ENCODE results near the gene SETD3.

Gene SETD3

DNA sequence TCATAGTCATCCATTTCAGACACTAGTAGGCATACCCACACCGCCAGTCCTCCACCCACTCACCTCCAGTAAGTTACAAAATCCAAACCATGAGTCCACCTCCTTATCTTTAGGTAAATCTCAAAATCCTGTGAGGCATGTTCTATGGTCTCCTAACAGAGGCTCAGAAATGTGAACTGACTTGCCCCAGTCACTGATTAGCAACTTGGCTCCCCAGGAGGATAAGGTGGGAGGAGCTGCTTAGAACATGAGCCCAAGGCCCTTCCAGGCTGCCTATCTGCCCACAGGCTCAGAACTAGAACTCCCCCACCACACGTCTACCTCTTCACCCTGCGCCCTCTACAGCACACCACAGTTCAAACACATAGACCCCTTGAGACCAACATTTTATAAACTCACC, 19.9 kb downstream of the SETD3 start:
- TF ChIP-seq, protein P1, sequence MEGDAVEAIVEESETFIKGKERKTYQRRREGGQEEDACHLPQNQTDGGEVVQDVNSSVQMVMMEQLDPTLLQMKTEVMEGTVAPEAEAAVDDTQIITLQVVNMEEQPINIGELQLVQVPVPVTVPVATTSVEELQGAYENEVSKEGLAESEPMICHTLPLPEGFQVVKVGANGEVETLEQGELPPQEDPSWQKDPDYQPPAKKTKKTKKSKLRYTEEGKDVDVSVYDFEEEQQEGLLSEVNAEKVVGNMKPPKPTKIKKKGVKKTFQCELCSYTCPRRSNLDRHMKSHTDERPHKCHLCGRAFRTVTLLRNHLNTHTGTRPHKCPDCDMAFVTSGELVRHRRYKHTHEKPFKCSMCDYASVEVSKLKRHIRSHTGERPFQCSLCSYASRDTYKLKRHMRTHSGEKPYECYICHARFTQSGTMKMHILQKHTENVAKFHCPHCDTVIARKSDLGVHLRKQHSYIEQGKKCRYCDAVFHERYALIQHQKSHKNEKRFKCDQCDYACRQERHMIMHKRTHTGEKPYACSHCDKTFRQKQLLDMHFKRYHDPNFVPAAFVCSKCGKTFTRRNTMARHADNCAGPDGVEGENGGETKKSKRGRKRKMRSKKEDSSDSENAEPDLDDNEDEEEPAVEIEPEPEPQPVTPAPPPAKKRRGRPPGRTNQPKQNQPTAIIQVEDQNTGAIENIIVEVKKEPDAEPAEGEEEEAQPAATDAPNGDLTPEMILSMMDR (IDR thresholded peaks at IDR 0.05; ENCODE audit: insufficient read depth, low read depth, low read length, missing control alignments) = no peak
- H3K4me3 ChIP-seq (ENCODE audit: low read length) = no peak overlapping the region
- DNase-seq (ENCODE audit: low read depth) = peak; percentile 73

DNA sequence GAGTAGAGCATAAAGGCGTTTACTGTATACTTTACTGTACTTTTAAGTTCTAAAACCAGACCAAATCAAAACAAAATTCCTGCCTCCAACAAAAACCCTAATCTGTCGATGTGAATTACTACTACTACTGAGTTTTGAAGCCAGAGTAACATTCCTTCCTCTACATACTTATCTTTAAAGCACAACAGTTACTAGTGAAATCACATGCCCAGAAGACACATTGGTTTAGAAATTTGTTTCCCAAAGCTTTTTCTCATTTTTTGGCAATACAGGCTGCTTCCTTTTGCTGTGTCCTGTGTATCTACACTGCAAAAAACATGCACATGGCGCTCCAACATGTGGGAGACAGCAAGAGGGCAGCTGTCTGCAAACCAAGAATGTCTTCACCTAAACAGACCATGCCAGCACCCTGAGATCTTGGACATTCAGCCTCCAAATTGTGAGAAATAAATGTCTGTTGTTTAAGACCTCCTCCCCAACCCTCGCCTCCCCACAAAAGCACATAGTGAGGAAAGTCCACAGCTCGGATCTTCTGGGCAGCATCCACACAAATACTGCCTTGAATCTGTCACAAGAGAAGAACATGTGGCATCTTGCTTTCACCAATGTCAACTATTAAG, 21.1 kb downstream of the SETD3 start:
- H3K4me3 ChIP-seq (ENCODE audit: low read length) = no peak overlapping the region
- TF ChIP-seq, protein P1 (IDR thresholded peaks at IDR 0.05; ENCODE audit: insufficient read depth, low read depth, low read length, missing control alignments) = no peak
- DNase-seq (ENCODE audit: low read depth) = no peak

DNA sequence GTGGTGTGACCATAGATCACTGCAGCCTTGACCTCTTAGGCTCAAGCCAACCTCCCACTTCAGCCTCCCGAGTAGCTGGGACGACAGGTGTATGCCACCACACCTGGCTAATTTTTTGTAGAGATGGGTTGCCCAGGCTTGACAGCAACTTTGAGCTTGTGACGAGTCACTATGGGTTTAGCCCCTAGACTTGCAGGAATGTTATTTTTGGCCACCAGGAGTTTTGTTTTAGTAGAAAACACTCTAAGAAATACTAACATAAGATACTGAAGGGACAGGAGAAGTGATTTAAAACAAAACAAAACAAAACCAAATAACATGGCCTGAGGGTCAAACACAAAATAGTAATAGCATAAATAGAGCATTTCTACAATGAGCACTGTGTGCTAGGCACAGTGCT, 26.4 kb downstream of the SETD3 start:
- TF ChIP-seq, protein P1 (IDR thresholded peaks at IDR 0.05; ENCODE audit: insufficient read depth, low read depth, low read length, missing control alignments) = no peak
- no peak for DNase-seq (ENCODE audit: low read depth)
- H3K4me3 ChIP-seq (ENCODE audit: low read length) = no peak overlapping the region

DNA sequence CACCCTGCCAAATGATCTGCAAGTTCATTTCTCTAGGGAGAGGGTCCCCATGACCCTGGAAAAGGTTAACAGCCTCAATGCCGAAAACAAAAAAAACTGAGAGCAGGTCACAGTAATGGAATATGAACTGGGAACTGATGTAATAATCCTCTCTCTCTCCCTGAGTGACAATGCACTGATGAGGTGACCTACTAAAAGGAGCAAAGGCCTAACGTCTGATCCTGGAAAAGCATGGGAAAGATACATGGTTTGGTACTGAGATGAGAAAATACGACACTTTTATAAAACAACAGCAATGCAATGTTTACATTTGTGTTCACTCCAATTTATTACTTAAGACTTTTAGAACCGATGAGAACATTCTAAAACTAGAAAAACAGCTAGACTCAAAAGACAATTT, 27.7 kb downstream of the SETD3 start:
- no peak for DNase-seq (ENCODE audit: low read depth)
- TF ChIP-seq, protein P1 (IDR thresholded peaks at IDR 0.05; ENCODE audit: insufficient read depth, low read depth, low read length, missing control alignments) = no peak
- H3K4me3 ChIP-seq (ENCODE audit: low read length) = no peak overlapping the region

DNA sequence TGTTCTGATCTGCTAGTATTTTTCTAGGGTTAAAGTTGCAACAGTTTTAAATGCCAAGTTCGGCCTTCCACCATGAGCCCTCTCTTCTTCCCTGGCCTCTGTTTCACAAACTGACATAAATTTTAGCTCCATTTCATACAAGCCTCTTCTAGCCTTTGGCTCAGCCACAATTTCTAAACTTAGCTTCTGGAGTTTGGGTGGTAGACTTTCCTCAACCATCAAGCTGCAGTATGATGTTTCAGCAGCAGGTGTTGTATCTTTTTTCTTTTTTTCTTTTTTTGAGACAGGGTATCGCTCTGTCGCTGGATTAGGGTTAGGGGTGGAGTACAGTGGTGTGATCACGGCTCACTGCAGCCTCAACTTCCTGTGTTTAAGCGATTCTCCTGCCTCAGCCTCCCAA, 29.4 kb downstream of the SETD3 start:
- TF ChIP-seq, protein P1 (IDR thresholded peaks at IDR 0.05; ENCODE audit: insufficient read depth, low read depth, low read length, missing control alignments) = no peak
- H3K4me3 ChIP-seq (ENCODE audit: low read length) = no peak overlapping the region
- no peak for DNase-seq (ENCODE audit: low read depth)

DNA sequence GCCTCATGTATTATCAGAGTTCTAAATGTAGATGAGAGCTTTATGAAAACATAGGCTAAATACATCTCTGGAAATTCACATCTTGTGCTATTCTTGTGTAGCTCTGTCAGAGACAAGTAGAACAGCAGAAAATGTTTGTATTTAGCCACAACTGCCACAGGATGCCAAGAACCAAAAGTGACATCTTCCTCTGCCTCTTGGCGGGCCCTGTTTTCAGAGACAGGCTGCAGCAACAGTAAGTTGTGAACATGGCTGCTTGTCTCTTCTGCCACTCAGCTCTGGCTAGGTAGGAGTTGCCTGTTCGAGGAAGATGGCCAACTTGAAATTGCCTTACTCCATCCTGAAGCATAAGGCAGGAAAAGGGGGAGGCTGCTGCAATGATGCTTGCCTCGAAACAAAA, 30.4 kb downstream of the SETD3 start:
- no peak for DNase-seq (ENCODE audit: low read depth)
- no peak overlapping the region for H3K4me3 ChIP-seq (ENCODE audit: low read length)
- TF ChIP-seq, protein P1 (IDR thresholded peaks at IDR 0.05; ENCODE audit: insufficient read depth, low read depth, low read length, missing control alignments) = no peak

DNA sequence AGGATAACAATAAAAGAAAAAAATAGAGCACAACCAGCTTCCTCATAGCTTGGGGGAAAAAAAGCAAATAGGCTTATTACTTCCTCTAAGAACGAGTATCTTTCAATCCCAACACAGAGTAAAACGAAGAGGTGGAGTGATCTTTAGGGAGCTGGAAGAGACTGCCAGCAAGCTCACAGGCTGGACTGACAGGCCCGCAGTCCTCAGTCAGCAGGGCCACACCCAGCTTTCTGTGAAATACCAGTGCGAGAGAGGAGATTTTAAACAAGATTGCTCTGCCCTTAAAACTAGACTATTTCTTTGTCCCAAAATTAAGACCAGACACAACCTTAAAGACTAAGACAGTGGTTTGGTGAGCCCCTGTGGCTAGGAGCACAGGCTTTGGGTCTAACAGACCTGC, 32.9 kb downstream of the SETD3 start:
- peak; percentile 19 for DNase-seq (ENCODE audit: low read depth)
- no peak overlapping the region for H3K4me3 ChIP-seq (ENCODE audit: low read length)
- TF ChIP-seq, protein P1 (IDR thresholded peaks at IDR 0.05; ENCODE audit: insufficient read depth, low read depth, low read length, missing control alignments) = no peak

All from epithelial cell of esophagus (primary cell).